GM21515 (cell line): ENCODE data around the gene KCNQ1.

ENCODE experiments used
- ATAC-seq: cut with Tn5 transposase; IDR thresholded peaks from one replicate; pipeline ENCODE4 v1.9.1; 2021; ENCODE audit not compliant: unreplicated experiment

KCNQ1 gene

GRCh38 chr11:2542406-2542805 is 97.6 kb downstream of the KCNQ1 start:
- ATAC-seq: no peak

GRCh38 chr11:2547806-2548205 is 103.0 kb downstream of the KCNQ1 start:
- ATAC-seq: no peak

GRCh38 chr11:2548596-2548995 is 103.8 kb downstream of the KCNQ1 start:
- ATAC-seq: no peak

- no peak for ATAC-seq
Observed at GRCh38 chr11:2549080-2549479, 104.3 kb downstream of the KCNQ1 start.

- no peak for ATAC-seq
Observed at GRCh38 chr11:2549491-2549875, 104.7 kb downstream of the KCNQ1 start.

GRCh38 chr11:2549876-2550605 is 105.2 kb downstream of the KCNQ1 start:
- ATAC-seq: no peak

- ATAC-seq: no peak
Observed at GRCh38 chr11:2550606-2550970, 105.8 kb downstream of the KCNQ1 start.

GRCh38 chr11:2551131-2551530 is 106.3 kb downstream of the KCNQ1 start:
- no peak for ATAC-seq

GRCh38 chr11:2552210-2552609 is 107.4 kb downstream of the KCNQ1 start:
- ATAC-seq: no peak

- ATAC-seq: no peak
Observed at GRCh38 chr11:2553198-2553597, 108.4 kb downstream of the KCNQ1 start.

GRCh38 chr11:2553886-2554285 is 109.1 kb downstream of the KCNQ1 start:
- no peak for ATAC-seq

GRCh38 chr11:2554338-2555207 is 109.8 kb downstream of the KCNQ1 start:
- ATAC-seq: no peak

GRCh38 chr11:2555336-2555735 is 110.5 kb downstream of the KCNQ1 start:
- ATAC-seq: no peak

- ATAC-seq: no peak
Observed at GRCh38 chr11:2555891-2556290, 111.1 kb downstream of the KCNQ1 start.

- no peak for ATAC-seq
Observed at GRCh38 chr11:2557381-2557780, 112.6 kb downstream of the KCNQ1 start.

- ATAC-seq: no peak
Observed at GRCh38 chr11:2558397-2558796, 113.6 kb downstream of the KCNQ1 start.

- ATAC-seq: no peak
Observed at GRCh38 chr11:2558861-2559526, 114.2 kb downstream of the KCNQ1 start.

GRCh38 chr11:2559527-2560311 is 114.9 kb downstream of the KCNQ1 start:
- no peak for ATAC-seq

GRCh38 chr11:2561696-2562581 is 117.1 kb downstream of the KCNQ1 start:
- no peak for ATAC-seq

GRCh38 chr11:2562890-2563212 is 118.0 kb downstream of the KCNQ1 start:
- no peak for ATAC-seq
